ENCODE measurements around the gene LIMD2. TPM values are rescaled to one million over a fixed set of nuclear protein-coding genes. Genes with fewer than 3 reads are reported as not detected.

The LIMD2 gene
- total RNA-seq, 6 experiments from 2014 or later = 2.8 to 9.4 (median 5.2) TPM

GRCh38 chr17:63657786-63658185, 42.1 kb downstream of the LIMD2 start:
- Histone ChIP-seq H3K9me3 (no peaks in the 10 kb centered on the region), H3K4me1 (no peaks in the 10 kb centered on the region), H3K4me3 (no peak overlapping the region), H3K27ac (no peak overlapping the region), H3K27me3 (no peaks in the 10 kb centered on the region), H3K36me3 (peaks cover 0 to 48% (median 7%) of the 10 kb centered on the region in 4 donors)
- DNase-seq = no peak
- no peak for ATAC-seq
- WGBS (ENCODE audit: insufficient coverage, low coverage, low lambda C conversion rate, missing lambda C conversion rate) = 86% methylated on average over 2 of the region's 3 CpGs
- TF ChIP-seq POLR2A (IDR thresholded peaks at IDR 0.05) = no peak
- TF ChIP-seq, protein P1, sequence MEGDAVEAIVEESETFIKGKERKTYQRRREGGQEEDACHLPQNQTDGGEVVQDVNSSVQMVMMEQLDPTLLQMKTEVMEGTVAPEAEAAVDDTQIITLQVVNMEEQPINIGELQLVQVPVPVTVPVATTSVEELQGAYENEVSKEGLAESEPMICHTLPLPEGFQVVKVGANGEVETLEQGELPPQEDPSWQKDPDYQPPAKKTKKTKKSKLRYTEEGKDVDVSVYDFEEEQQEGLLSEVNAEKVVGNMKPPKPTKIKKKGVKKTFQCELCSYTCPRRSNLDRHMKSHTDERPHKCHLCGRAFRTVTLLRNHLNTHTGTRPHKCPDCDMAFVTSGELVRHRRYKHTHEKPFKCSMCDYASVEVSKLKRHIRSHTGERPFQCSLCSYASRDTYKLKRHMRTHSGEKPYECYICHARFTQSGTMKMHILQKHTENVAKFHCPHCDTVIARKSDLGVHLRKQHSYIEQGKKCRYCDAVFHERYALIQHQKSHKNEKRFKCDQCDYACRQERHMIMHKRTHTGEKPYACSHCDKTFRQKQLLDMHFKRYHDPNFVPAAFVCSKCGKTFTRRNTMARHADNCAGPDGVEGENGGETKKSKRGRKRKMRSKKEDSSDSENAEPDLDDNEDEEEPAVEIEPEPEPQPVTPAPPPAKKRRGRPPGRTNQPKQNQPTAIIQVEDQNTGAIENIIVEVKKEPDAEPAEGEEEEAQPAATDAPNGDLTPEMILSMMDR (IDR thresholded peaks at IDR 0.05) = no peak
- intact Hi-C loops (cut with DNase I) = no loop called here

DNA sequence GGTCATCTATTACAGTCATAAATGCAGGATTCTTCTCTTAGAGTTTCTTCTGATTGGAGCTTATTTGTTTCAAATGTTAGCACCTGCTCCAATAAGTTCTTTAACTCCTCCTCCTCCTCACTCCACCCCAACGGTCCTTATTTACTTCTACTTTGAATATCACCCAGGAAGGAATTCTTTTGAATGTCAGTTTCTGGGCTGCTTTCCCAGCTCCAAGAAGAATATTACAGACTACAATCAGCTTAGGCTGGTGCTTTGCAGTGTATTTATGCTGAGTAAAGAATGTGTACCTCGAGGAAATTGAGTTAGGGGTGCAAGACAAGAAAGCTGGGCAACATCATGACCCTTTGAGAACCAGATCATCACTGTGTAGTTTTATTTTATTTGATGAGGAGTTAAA, 46.9 kb downstream of the LIMD2 start:
- ATAC-seq (no peak), DNase-seq (no peak)
- peaks cover 0 to 33% (median 6%) of the 10 kb centered on the region in 4 donors for H3K36me3 ChIP-seq
- peaks cover 0 to 12% (median 0%) of the 10 kb centered on the region in 4 donors for H3K4me1 ChIP-seq
- no peaks in the 10 kb centered on the region for H3K9me3 ChIP-seq
- intact Hi-C loops (cut with DNase I) = no loop called here
- TF ChIP-seq POLR2A (IDR thresholded peaks at IDR 0.05) = no peak
- TF ChIP-seq, protein P1 (IDR thresholded peaks at IDR 0.05) = no peak
- H3K27me3 ChIP-seq = no peaks in the 10 kb centered on the region
- no peak overlapping the region for H3K27ac ChIP-seq
- no peak overlapping the region for H3K4me3 ChIP-seq
- 56% methylated on average over 2 of the region's 2 CpGs for WGBS (ENCODE audit: insufficient coverage, low coverage, low lambda C conversion rate, missing lambda C conversion rate)

- Histone ChIP-seq H3K4me3 (no peak overlapping the region), H3K36me3 (peaks cover 0 to 28% (median 6%) of the 10 kb centered on the region in 4 donors), H3K27me3 (no peaks in the 10 kb centered on the region), H3K9me3 (no peaks in the 10 kb centered on the region), H3K27ac (no peak overlapping the region), H3K4me1 (peaks cover 0 to 12% (median 0%) of the 10 kb centered on the region in 4 donors)
- no peak for DNase-seq
- TF ChIP-seq, protein P1 (IDR thresholded peaks at IDR 0.05) = no peak
- TF ChIP-seq POLR2A (IDR thresholded peaks at IDR 0.05) = no peak
- 23% methylated on average over 3 of the region's 3 CpGs for whole genome bisulfite sequencing (ENCODE audit: insufficient coverage, low coverage, low lambda C conversion rate, missing lambda C conversion rate)
- intact Hi-C loops (cut with DNase I) = no loop called here
- ATAC-seq = peak in 1 of 4 donors; percentile 42
Observed at GRCh38 chr17:63652106-63652505, 47.8 kb downstream of the LIMD2 start.

DNA sequence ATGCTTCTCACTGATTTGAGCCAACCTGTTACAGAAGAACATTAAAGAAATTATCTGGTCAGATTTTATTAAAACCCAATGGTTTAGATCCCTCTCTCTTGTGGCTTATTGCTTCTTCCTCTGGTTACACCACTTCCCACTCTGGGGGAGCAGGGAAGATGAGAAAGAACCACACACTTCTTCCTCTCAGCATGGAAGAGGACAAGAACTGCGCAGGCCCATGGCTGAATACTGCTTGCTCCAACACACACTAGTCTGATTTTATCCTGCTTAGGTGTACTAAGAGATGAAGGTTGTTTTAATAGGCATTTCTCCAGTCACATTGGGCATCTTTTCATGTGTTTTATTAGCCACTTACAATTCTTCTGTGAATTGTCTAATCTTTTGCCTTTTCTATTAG, 50.1 kb downstream of the LIMD2 start:
- Histone ChIP-seq H3K27ac (no peak overlapping the region), H3K4me3 (no peak overlapping the region), H3K27me3 (no peaks in the 10 kb centered on the region), H3K9me3 (no peaks in the 10 kb centered on the region), H3K4me1 (peaks cover 0 to 12% (median 0%) of the 10 kb centered on the region in 4 donors), H3K36me3 (peaks cover 0 to 31% (median 6%) of the 10 kb centered on the region in 4 donors)
- TF ChIP-seq, protein P1 (IDR thresholded peaks at IDR 0.05) = no peak
- TF ChIP-seq POLR2A (IDR thresholded peaks at IDR 0.05) = no peak
- DNase-seq (no peak), ATAC-seq (peak; percentile 48 to 67 (median 58))
- WGBS (ENCODE audit: insufficient coverage, low coverage, low lambda C conversion rate, missing lambda C conversion rate) = 71% methylated on average over 1 of the region's 1 CpG
- intact Hi-C loops (cut with DNase I) = no loop called here

DNA sequence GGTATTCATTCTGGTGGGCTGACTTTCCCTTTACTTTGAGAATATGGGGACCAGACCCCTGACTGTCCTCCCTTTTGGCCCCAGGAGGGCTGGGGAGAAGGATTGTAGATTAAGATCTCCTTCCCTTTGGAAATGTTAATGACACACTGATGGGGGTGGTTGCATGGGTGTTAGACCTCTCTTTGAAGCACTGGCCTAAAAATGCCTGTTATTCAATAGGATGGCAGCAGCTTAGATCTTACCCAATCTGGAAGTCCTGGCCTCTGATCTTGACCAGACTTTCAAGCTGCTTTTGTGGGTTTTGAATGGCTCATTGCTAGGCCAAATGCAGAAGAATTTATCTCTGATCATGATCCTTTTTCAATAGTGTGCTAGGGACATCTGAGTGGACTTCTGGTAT, 52.0 kb downstream of the LIMD2 start:
- no peak for TF ChIP-seq POLR2A (IDR thresholded peaks at IDR 0.05)
- TF ChIP-seq, protein P1 (IDR thresholded peaks at IDR 0.05) = no peak
- H3K9me3 ChIP-seq = no peaks in the 10 kb centered on the region
- intact Hi-C loops (cut with DNase I) = no loop called here
- no peak for ATAC-seq
- H3K27me3 ChIP-seq = no peaks in the 10 kb centered on the region
- DNase-seq = no peak
- H3K4me3 ChIP-seq = no peak overlapping the region
- H3K36me3 ChIP-seq = peaks cover 0 to 15% (median 4%) of the 10 kb centered on the region in 4 donors
- peaks cover 0 to 12% (median 0%) of the 10 kb centered on the region in 4 donors for H3K4me1 ChIP-seq
- no peak overlapping the region for H3K27ac ChIP-seq
